HL-60 (cell line): ENCODE data around the gene CCDC144A.
"Not testable (repeated sequence)": the region's sequence is repeated elsewhere in the genome, so short reads cannot be mapped to it uniquely, and the experiment has no call there.

Experiments
- DNase-seq, 2 experiments: peaks; one replicate each; pipeline ENCODE4 v3.0.0-alpha.2; 2010 to 2020; ENCODE audit warnings: low read depth in 1 of 2, low spot score in 1 of 2
- H3K27ac ChIP-seq: fragments of 250-450 bp; sonication (Bioruptor Pico); replicated peaks from 2 replicates; pipeline ENCODE4 v1.5.1; 2020; ENCODE audit warnings: mild to moderate bottlenecking, moderate library complexity
- H3K27me3 ChIP-seq: fragments of 250-450 bp; sonication (Bioruptor Pico); 2 replicates; pipeline ENCODE4 v1.5.1; 2021; ENCODE audit warnings: mild to moderate bottlenecking, moderate library complexity; ENCODE audit not compliant: insufficient read depth, poor library complexity, severe bottlenecking
- H3K4me3 ChIP-seq: replicated peaks from 2 replicates; pipeline ENCODE4 v1.5.1; 2011; ENCODE audit warnings: mild to moderate bottlenecking, control low read depth, low read length; ENCODE audit not compliant: insufficient read depth
- CTCF ChIP-seq: IDR thresholded peaks from one replicate; pipeline ENCODE4 v1.5.1; 2011; ENCODE audit warnings: low read length, control low read depth, inconsistent platforms; ENCODE audit not compliant: insufficient read depth
- GABPA ChIP-seq: IDR thresholded peaks from 2 replicates; pipeline ENCODE4 v1.6.1; 2012; ENCODE audit warnings: low read depth
- POLR2AphosphoS5 ChIP-seq: IDR thresholded peaks from 2 replicates; pipeline ENCODE4 v1.6.1; 2012; ENCODE audit warnings: low read depth
- REST ChIP-seq: IDR thresholded peaks from 2 replicates; pipeline ENCODE4 v1.6.1; 2012; ENCODE audit warnings: low read depth; ENCODE audit not compliant: insufficient replicate concordance
- SPI1 ChIP-seq: IDR thresholded peaks from 2 replicates; pipeline ENCODE4 v1.6.1; 2012; ENCODE audit warnings: low read depth, mild to moderate bottlenecking, borderline replicate concordance

Gene CCDC144A

GRCh38 chr17:16653367-16654041, 36.5 kb upstream of the CCDC144A start, which contains the start of gene ZNF624:
Gene ZNF624, minus strand, starts transcription at chr17:16653850.
- TF ChIP-seq POLR2AphosphoS5 = no peak
- no peak for TF ChIP-seq GABPA
- TF ChIP-seq REST = no peak
- TF ChIP-seq CTCF = no peak
- TF ChIP-seq SPI1 = no peak
- Histone ChIP-seq H3K4me3 (peak within 1 kb of the TSS; percentile 61), H3K27ac (peak within 1 kb of the TSS; percentile 80), H3K27me3 (no peaks in the 10 kb centered on the region)
- DNase-seq = peak; percentile 47 to 70

- no peak for TF ChIP-seq CTCF
- TF ChIP-seq GABPA = no peak
- no peak for TF ChIP-seq POLR2AphosphoS5
- no peak for TF ChIP-seq SPI1
- no peak for TF ChIP-seq REST
- Histone ChIP-seq H3K4me3 (no peak overlapping the region), H3K27ac (no peak overlapping the region), H3K27me3 (no peaks in the 10 kb centered on the region)
- DNase-seq = no peak
These were observed 28.8 kb upstream of the CCDC144A start for GRCh38 chr17:16661217-16661616.

GRCh38 chr17:16662936-16663335, 27.1 kb upstream of the CCDC144A start:
- no peak for DNase-seq
- TF ChIP-seq SPI1 = no peak
- TF ChIP-seq CTCF = no peak
- no peak for TF ChIP-seq POLR2AphosphoS5
- TF ChIP-seq GABPA = no peak
- no peak for TF ChIP-seq REST
- Histone ChIP-seq H3K27me3 (no peaks in the 10 kb centered on the region), H3K27ac (no peak overlapping the region), H3K4me3 (no peak overlapping the region)

GRCh38 chr17:16666553-16666906, 23.5 kb upstream of the CCDC144A start:
- H3K27me3 ChIP-seq, H3K27ac ChIP-seq, DNase-seq, H3K4me3 ChIP-seq: not testable (repeated sequence)

GRCh38 chr17:16666907-16667636, 23.0 kb upstream of the CCDC144A start:
- DNase-seq, H3K4me3 ChIP-seq, H3K27ac ChIP-seq, H3K27me3 ChIP-seq: not testable (repeated sequence)
